Pericardium fibroblast (primary cell): ENCODE results near the gene GYPB. TPM values are rescaled to one million over a fixed set of nuclear protein-coding genes. Genes with fewer than 3 reads are reported as not detected.

Experiments
- total RNA-seq: library from RNA; depleted of rRNA; stranded (reverse); fragments of >200 nt; gene quantifications from 2 replicates; pipeline ENCODE4 v1.2.3, GENCODE V29; 2015

Gene GYPB
- not detected in 2 replicates for total RNA-seq

DNA sequence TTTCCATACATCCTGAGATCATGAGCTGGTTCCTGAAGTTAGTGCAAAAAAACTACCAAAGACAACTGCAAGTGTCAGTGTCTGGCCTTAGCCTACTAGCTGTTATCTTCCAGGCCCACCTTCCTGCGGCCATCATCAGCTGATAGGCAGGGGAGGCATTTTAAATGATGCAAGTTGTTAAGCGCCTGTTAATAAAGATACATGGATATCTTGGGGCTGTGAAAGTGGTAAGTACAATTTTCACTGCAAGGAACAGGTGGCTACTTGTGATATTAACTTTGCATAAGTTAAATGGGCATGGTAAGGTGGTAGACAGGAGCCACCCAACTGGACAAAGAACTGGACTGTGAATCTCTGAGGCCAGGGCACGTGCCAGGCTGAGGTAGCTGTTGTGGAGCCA lies at the start of gene GYPB:
GYPB (minus strand) TSS at position 104 of the 400 bp plus-strand sequence; CDS start at position 11, 93 bp downstream.

Other genes with a start within 250 kb of the GYPB start
- gene GYPE, start 113.8 kb downstream of the GYPB start, total RNA-seq = 0.93 and 1.1 TPM in 2 replicates
- gene GYPA, start 121.3 kb upstream of the GYPB start, total RNA-seq = not detected in 2 replicates